Spleen (tissue), 11 donors: ENCODE data around the gene WHAMM. TPM values are rescaled to one million over a fixed set of nuclear protein-coding genes. Genes with fewer than 3 reads are reported as not detected.

Source experiments
- DNase-seq: peaks from one replicate; pipeline ENCODE4 v3.0.0-alpha.2; 2020
- H3K27ac ChIP-seq, 8 donors: fragments of 200-600 bp; sonication (generic) in 7 of 8; 1 replicate in 4 of 8; 2 replicates in 4 of 8; pipeline versions ENCODE4 v1.5.0 to v1.8.0; 2016 to 2021; ENCODE audit warnings: inconsistent platforms in 4 of 8, mild to moderate bottlenecking in 4 of 8, moderate library complexity in 1 of 8
- H3K27me3 ChIP-seq, 7 donors: fragments of 200-600 bp; sonication (generic) in 6 of 7; replicated peaks in 1 of 7; 1 replicate in 4 of 7; 2 replicates in 3 of 7; pipeline versions ENCODE4 v1.5.0 to v1.8.0; 2016 to 2021; ENCODE audit warnings: inconsistent platforms in 3 of 7, mild to moderate bottlenecking in 1 of 7
- H3K36me3 ChIP-seq, 6 donors: fragments of 200-600 bp; sonication (generic) in 5 of 6; 1 replicate in 4 of 6; 2 replicates in 2 of 6; pipeline versions ENCODE4 v1.5.0 to v1.8.0; 2016 to 2021; ENCODE audit warnings: inconsistent platforms in 2 of 6
- H3K4me1 ChIP-seq, 6 donors: fragments of 200-600 bp; sonication (generic) in 5 of 6; 1 replicate in 3 of 6; 2 replicates in 3 of 6; pipeline versions ENCODE4 v1.5.0 to v1.8.0; 2016 to 2021; ENCODE audit warnings: inconsistent platforms in 3 of 6
- H3K4me3 ChIP-seq, 8 donors: fragments of 200-600 bp; sonication (generic) in 7 of 8; 1 replicate in 4 of 8; 2 replicates in 4 of 8; pipeline versions ENCODE4 v1.5.0 to v1.8.0; 2016 to 2021; ENCODE audit warnings: inconsistent platforms in 4 of 8, mild to moderate bottlenecking in 4 of 8, moderate library complexity in 2 of 8
- H3K9me3 ChIP-seq, 8 donors: fragments of 200-600 bp; sonication (generic) in 7 of 8; 1 replicate in 4 of 8; 2 replicates in 4 of 8; pipeline versions ENCODE4 v1.5.0 to v1.8.0; 2016 to 2021; ENCODE audit warnings: inconsistent platforms in 4 of 8
- POLR2A ChIP-seq, 3 donors: fragments of 450-650 bp; IDR thresholded peaks; one replicate each; pipeline ENCODE4 v1.5.1; 2017; ENCODE audit warnings: antibody characterized with exemption in 3 of 3, mild to moderate bottlenecking in 1 of 3
- POLR2AphosphoS5 ChIP-seq, 3 donors: sonication (generic); formaldehyde crosslinking; IDR thresholded peaks; one replicate each; pipeline ENCODE4 v1.5.1; 2017; ENCODE audit warnings: antibody characterized with exemption in 3 of 3
- WGBS, 5 donors: extraction: QIAGEN DNeasy Blood & Tissue Kit in 3 of 5; methylation state at CpG; one replicate each; pipeline versions ENCODE4 v1.1.5 to v1.1.7; 2013 to 2018; 5-methylcytosine and 5-hydroxymethylcytosine counted together
- intact Hi-C: fragments of 100-400 bp; cut with DNase I; formaldehyde crosslinking; loops from one replicate; pipeline ENCODE4 v1.15.0; 2023; ENCODE audit warnings: low total_unique reads
- polyA plus RNA-seq, 3 donors: library from polyadenylated mRNA; stranded (reverse); fragments of 200-250 nt; gene quantifications; one replicate each; pipeline ENCODE4 v1.2.1, GENCODE V29; 2013
- total RNA-seq, 7 donors: library from RNA; depleted of rRNA in 3 of 7; stranded (reverse); fragments of >200 nt in 3 of 7; fragmentation: NEBNext Ultra II Directional in 4 of 7; extraction: Animal tissue kit (Norgen Biotek cat#: 25700) in 4 of 7; gene quantifications; one replicate each; pipeline versions ENCODE4 v1.1.0 to v1.2.1, GENCODE V29; 2016 to 2021
- TF ChIP-seq, protein P1 (sequence below), 11 experiments: fragments of 200-600 bp in 7 of 11; fragments of 450-650 bp in 4 of 11; sonication (generic) in 4 of 11; IDR thresholded peaks in 8 of 11; conservative IDR thresholded peaks in 3 of 11; 1 replicate in 7 of 11; 2 replicates in 4 of 11; pipeline versions ENCODE4 v1.4.0 to v1.8.0; 2016 to 2021; ENCODE audit warnings: antibody characterized with exemption in 11 of 11, inconsistent platforms in 4 of 11, mild to moderate bottlenecking in 1 of 11
- donor health status: healthy with polysubstance abuse.
- donor health status: DM: no; HTN: no; CAD: no; lungs with moderate emphysema.
- donor health status: DM: no; HTN: no; CAD: no.
- donor health status: Bipolar disorder and iron deficiency.
- donor health status: healthy.
- donor health status: DM: no; HTN: no; CAD: no.
- donor health status: DM: yes; HTN: yes; CAD: no.

WHAMM gene
- total and polyA plus RNA-seq, 10 donors = 3.3 to 14.1 (median 11.9) TPM

DNA sequence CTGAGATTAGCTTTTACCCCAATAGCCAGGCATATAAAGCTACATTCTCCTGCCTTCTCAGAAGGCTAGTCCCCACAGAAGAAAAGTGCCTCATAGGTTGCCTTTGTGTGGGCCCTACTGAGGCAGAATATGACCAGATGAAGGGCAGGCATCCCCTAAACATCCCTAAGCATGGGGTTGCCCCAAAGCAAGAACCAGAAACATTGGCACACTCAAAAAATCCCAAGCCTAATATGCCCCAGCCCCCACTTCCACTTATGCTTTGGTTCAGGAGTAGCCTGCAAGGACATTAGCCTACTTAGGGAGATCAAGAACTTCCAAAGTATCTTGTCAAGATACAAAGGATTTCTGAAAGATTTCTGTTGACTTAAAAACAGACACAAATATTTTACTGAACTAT lies 29.7 kb downstream of the WHAMM start:
- H3K4me3 ChIP-seq = no peak overlapping the region
- peaks cover 0 to 8% (median 0%) of the 10 kb centered on the region in 6 donors for H3K4me1 ChIP-seq
- no peak for DNase-seq
- no peak overlapping the region for H3K27ac ChIP-seq
- H3K36me3 ChIP-seq = peaks cover 4 to 48% (median 38%) of the 10 kb centered on the region in 6 donors
- H3K9me3 ChIP-seq = peaks cover 0 to 6% (median 0%) of the 10 kb centered on the region in 8 donors
- intact Hi-C loops = no loop called here
- TF ChIP-seq, protein P1, sequence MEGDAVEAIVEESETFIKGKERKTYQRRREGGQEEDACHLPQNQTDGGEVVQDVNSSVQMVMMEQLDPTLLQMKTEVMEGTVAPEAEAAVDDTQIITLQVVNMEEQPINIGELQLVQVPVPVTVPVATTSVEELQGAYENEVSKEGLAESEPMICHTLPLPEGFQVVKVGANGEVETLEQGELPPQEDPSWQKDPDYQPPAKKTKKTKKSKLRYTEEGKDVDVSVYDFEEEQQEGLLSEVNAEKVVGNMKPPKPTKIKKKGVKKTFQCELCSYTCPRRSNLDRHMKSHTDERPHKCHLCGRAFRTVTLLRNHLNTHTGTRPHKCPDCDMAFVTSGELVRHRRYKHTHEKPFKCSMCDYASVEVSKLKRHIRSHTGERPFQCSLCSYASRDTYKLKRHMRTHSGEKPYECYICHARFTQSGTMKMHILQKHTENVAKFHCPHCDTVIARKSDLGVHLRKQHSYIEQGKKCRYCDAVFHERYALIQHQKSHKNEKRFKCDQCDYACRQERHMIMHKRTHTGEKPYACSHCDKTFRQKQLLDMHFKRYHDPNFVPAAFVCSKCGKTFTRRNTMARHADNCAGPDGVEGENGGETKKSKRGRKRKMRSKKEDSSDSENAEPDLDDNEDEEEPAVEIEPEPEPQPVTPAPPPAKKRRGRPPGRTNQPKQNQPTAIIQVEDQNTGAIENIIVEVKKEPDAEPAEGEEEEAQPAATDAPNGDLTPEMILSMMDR (IDR thresholded peaks at IDR 0.05 in 8 of 11, conservative IDR thresholded peaks at IDR 0.05 in 3 of 11) = no peak
- TF ChIP-seq POLR2A (IDR thresholded peaks at IDR 0.05) (no peak), POLR2AphosphoS5 (IDR thresholded peaks at IDR 0.05) (no peak)
- no peaks in the 10 kb centered on the region for H3K27me3 ChIP-seq

DNA sequence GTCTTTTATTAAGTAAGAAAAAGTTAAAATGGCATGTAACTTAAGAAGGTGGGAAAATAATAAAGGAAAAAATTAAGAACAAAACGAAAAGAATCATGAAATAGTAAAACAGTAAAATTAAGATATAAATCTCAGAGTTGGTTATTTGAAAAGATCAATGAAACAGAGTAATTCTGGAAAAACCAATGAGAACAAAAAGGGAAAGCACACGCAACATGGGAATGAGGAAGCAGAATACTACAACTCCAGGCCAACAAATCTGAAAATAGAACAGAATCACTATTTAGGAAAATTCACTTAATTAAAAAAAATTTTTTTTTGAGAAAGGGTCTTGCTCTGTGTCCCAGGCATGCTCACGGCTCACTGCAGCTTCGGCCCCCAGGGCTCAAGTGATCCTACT lies 30.7 kb downstream of the WHAMM start:
- no peaks in the 10 kb centered on the region for H3K27me3 ChIP-seq
- 88 to 98% (median 95%) methylated on average over 4 of the region's 4 CpGs for WGBS, 5 donors
- TF ChIP-seq POLR2AphosphoS5 (IDR thresholded peaks at IDR 0.05) (no peak), POLR2A (IDR thresholded peaks at IDR 0.05) (no peak)
- TF ChIP-seq, protein P1 (IDR thresholded peaks at IDR 0.05 in 8 of 11, conservative IDR thresholded peaks at IDR 0.05 in 3 of 11) = no peak
- no peak overlapping the region for H3K27ac ChIP-seq
- H3K9me3 ChIP-seq = peaks cover 0 to 6% (median 0%) of the 10 kb centered on the region in 8 donors
- DNase-seq = no peak
- H3K36me3 ChIP-seq = peaks cover 2 to 37% (median 28%) of the 10 kb centered on the region in 6 donors
- no peak overlapping the region for H3K4me3 ChIP-seq
- peaks cover 0 to 18% (median 0%) of the 10 kb centered on the region in 6 donors for H3K4me1 ChIP-seq
- intact Hi-C loops = no loop called here

DNA sequence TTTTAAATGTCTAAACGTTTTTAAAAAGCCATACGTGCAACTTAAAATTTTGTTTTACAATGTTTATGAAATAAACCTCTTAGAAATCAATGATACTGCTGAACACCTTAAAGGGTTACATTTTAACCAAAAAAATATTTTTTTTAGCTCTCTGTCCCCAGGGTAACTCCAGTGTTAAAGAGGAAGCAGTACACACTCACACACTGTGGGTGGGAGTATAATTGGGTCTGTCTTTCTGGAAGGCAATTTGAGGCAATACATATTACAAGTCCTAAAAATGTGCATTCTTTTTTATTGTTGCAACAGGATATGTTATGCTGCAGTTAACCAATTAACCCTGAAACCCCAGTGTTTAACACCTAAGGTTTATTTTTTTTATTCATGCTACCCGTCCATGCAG lies 34.1 kb downstream of the WHAMM start:
- TF ChIP-seq, protein P1 (IDR thresholded peaks at IDR 0.05 in 8 of 11, conservative IDR thresholded peaks at IDR 0.05 in 3 of 11) = no peak
- no peak for TF ChIP-seq POLR2AphosphoS5 (IDR thresholded peaks at IDR 0.05)
- no peak for TF ChIP-seq POLR2A (IDR thresholded peaks at IDR 0.05)
- H3K27ac ChIP-seq = no peak overlapping the region

DNA sequence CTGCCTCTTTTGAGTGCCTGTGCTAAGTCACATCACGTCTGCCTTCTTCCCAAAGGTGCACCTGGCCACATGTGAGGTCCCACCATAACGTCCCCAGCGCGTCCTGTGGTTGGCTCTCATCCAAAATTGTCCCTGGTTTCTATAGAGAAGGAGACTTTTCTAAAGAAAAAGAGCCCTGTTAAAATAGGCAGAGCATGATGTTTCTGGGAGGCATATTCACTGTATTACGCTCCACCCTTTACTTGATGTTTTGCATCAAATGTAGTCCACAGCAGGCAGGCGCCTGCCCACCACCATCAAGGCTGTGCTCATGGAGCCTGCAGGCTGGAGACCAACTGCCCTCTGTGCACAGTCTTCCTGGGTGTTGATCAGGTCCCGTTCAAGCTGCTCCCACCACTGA lies 36.3 kb downstream of the WHAMM start:
- no peaks in the 10 kb centered on the region for H3K9me3 ChIP-seq
- peaks cover 4 to 41% (median 16%) of the 10 kb centered on the region in 6 donors for H3K4me1 ChIP-seq
- H3K36me3 ChIP-seq = no peaks in the 10 kb centered on the region
- TF ChIP-seq, protein P1 (IDR thresholded peaks at IDR 0.05 in 8 of 11, conservative IDR thresholded peaks at IDR 0.05 in 3 of 11) = no peak
- TF ChIP-seq POLR2AphosphoS5 (IDR thresholded peaks at IDR 0.05) = no peak
- TF ChIP-seq POLR2A (IDR thresholded peaks at IDR 0.05) = no peak
- no peak overlapping the region for H3K4me3 ChIP-seq
- H3K27me3 ChIP-seq = no peaks in the 10 kb centered on the region
- WGBS, 5 donors = 70 to 79% (median 76%) methylated on average over 6 to 7 of the region's 7 CpGs
- intact Hi-C loops = loop anchor here (5.0 kb wide), 1 partner anchor 142 kb away; the partner anchor contains the start of gene RAMAC
- no peak for DNase-seq
- H3K27ac ChIP-seq = no peak overlapping the region

More for the DNA sequence above, 34.1 kb downstream of the WHAMM start:
- DNase-seq = no peak
- 73 to 85% (median 85%) methylated on average over 3 of the region's 3 CpGs for WGBS, 5 donors
- no peak overlapping the region for H3K4me3 ChIP-seq
- H3K9me3 ChIP-seq = peaks cover 0 to 6% (median 0%) of the 10 kb centered on the region in 8 donors
- H3K27me3 ChIP-seq = no peaks in the 10 kb centered on the region
- H3K36me3 ChIP-seq = peaks cover 0 to 3% (median 0%) of the 10 kb centered on the region in 6 donors
- intact Hi-C loops = no loop called here
- H3K4me1 ChIP-seq = peaks cover 0 to 22% (median 0%) of the 10 kb centered on the region in 6 donors
